HepG2 (cell line): ENCODE measurements around the gene FAM83G. TPM values are rescaled to one million over a fixed set of nuclear protein-coding genes. Genes with fewer than 3 reads are reported as not detected.
A peak's percentile ranks its signal among the peaks of the same experiment; 100 is the strongest.

ENCODE experiments used
- AHR ChIP-seq: IDR thresholded peaks from 2 replicates; pipeline ENCODE4 v1.6.1; 2018; ENCODE audit warnings: missing genetic modification reagents, missing compliant biosample characterization
- BRD4 ChIP-seq: sonication (generic); formaldehyde crosslinking; IDR thresholded peaks from 2 replicates; pipeline ENCODE4 v1.4.0; 2020; ENCODE audit warnings: missing genetic modification reagents
- ELF1 ChIP-seq: sonication (generic); formaldehyde crosslinking; IDR thresholded peaks from 2 replicates; pipeline ENCODE4 v1.4.0; 2020; ENCODE audit warnings: missing genetic modification reagents
- GZF1 ChIP-seq: sonication (generic); formaldehyde crosslinking; IDR thresholded peaks from 2 replicates; pipeline ENCODE4 v1.5.1; 2020; ENCODE audit warnings: mild to moderate bottlenecking, missing genetic modification reagents
- SOX6 ChIP-seq, 2 experiments: fragments of 450-650 bp in 1 of 2; sonication (generic) in 1 of 2; formaldehyde crosslinking in 1 of 2; IDR thresholded peaks; 2 replicates each; pipeline versions ENCODE4 v1.4.0 to v1.6.1; 2017 to 2020; ENCODE audit warnings: antibody characterized with exemption in 1 of 2, mild to moderate bottlenecking in 1 of 2, missing genetic modification reagents in 1 of 2
- TOPORS ChIP-seq: sonication (generic); formaldehyde crosslinking; IDR thresholded peaks from 2 replicates; pipeline ENCODE4 v1.8.0; 2023; ENCODE audit warnings: mild to moderate bottlenecking, missing genetic modification reagents
- ZBTB21 ChIP-seq: sonication (generic); formaldehyde crosslinking; IDR thresholded peaks from 2 replicates; pipeline ENCODE4 v1.4.0; 2020; ENCODE audit warnings: missing genetic modification reagents
- ZBTB42 ChIP-seq: sonication (generic); formaldehyde crosslinking; IDR thresholded peaks from 2 replicates; pipeline ENCODE4 v1.5.0; 2020; ENCODE audit warnings: mild to moderate bottlenecking, missing genetic modification reagents
- ZNF230 ChIP-seq: sonication (generic); formaldehyde crosslinking; IDR thresholded peaks from 2 replicates; pipeline ENCODE4 v1.4.0; 2020; ENCODE audit warnings: mild to moderate bottlenecking, missing genetic modification reagents
- ZNF30 ChIP-seq: sonication (generic); formaldehyde crosslinking; IDR thresholded peaks from 2 replicates; pipeline ENCODE4 v1.5.0; 2020; ENCODE audit warnings: mild to moderate bottlenecking, missing genetic modification reagents
- ZNF441 ChIP-seq: sonication (generic); formaldehyde crosslinking; IDR thresholded peaks from 2 replicates; pipeline ENCODE4 v1.7.0; 2021; ENCODE audit warnings: missing genetic modification reagents, borderline replicate concordance
- ZNF543 ChIP-seq: sonication (generic); formaldehyde crosslinking; IDR thresholded peaks from 2 replicates; pipeline ENCODE4 v1.4.0; 2020; ENCODE audit warnings: mild to moderate bottlenecking, missing genetic modification reagents
- ZNF644 ChIP-seq: IDR thresholded peaks from 2 replicates; pipeline ENCODE4 v1.6.1; 2016; ENCODE audit warnings: low read depth
- ZNF660 ChIP-seq: sonication (generic); formaldehyde crosslinking; IDR thresholded peaks from 2 replicates; pipeline ENCODE4 v1.5.1; 2020; ENCODE audit warnings: mild to moderate bottlenecking, low read depth, missing genetic modification reagents, borderline replicate concordance
- ZNF709 ChIP-seq: sonication (generic); formaldehyde crosslinking; IDR thresholded peaks from 2 replicates; pipeline ENCODE4 v1.5.0; 2020; ENCODE audit warnings: mild to moderate bottlenecking, missing genetic modification reagents
- ZNF782 ChIP-seq: sonication (generic); formaldehyde crosslinking; IDR thresholded peaks from 2 replicates; pipeline ENCODE4 v1.4.0; 2020; ENCODE audit warnings: missing genetic modification reagents, mild to moderate bottlenecking, borderline replicate concordance
- polyA plus RNA-seq, 8 experiments: library from polyadenylated mRNA; depleted of rRNA in 3 of 8; stranded (reverse) in 7 of 8; unstranded in 1 of 8; fragments of >200 nt; fragmentation: Illumina TruSeq in 4 of 8; extraction: Trizol in 4 of 8; gene quantifications; 2 replicates each; pipeline versions ENCODE4 v1.2.1 to v1.2.3, GENCODE V29; 2011 to 2016; ENCODE audit warnings: low read depth in 4 of 8, missing spikeins in 1 of 8, mixed read lengths in 1 of 8; ENCODE audit not compliant: insufficient read depth in 1 of 8
- total RNA-seq, 5 experiments: library from RNA; depleted of rRNA; stranded (reverse); fragments of >200 nt; fragmentation: Illumina TruSeq; extraction: Trizol; gene quantifications; 2 replicates each; pipeline ENCODE4 v1.2.3, GENCODE V29; 2016; ENCODE audit warnings: low read depth in 1 of 5
- TF ChIP-seq, protein P1 (sequence below): sonication (generic); formaldehyde crosslinking; conservative IDR thresholded peaks from 2 replicates; pipeline ENCODE4 v1.4.0; 2020; ENCODE audit warnings: mild to moderate bottlenecking, missing genetic modification reagents, moderate library complexity
- TF ChIP-seq, protein P2 (sequence below): sonication (generic); formaldehyde crosslinking; IDR thresholded peaks from 2 replicates; pipeline ENCODE4 v1.5.0; 2020; ENCODE audit warnings: mild to moderate bottlenecking, low read depth, missing genetic modification reagents, borderline replicate concordance
- TF ChIP-seq, protein P3 (sequence below): sonication (generic); formaldehyde crosslinking; IDR thresholded peaks from 2 replicates; pipeline ENCODE4 v1.4.0; 2020; ENCODE audit warnings: missing genetic modification reagents

FAM83G gene
- total and polyA plus RNA-seq, 2 of the 13 experiments (the other 11 are each of a cell fraction or from before 2014, with no cell fraction given) = 13.7 to 18.6 TPM

DNA sequence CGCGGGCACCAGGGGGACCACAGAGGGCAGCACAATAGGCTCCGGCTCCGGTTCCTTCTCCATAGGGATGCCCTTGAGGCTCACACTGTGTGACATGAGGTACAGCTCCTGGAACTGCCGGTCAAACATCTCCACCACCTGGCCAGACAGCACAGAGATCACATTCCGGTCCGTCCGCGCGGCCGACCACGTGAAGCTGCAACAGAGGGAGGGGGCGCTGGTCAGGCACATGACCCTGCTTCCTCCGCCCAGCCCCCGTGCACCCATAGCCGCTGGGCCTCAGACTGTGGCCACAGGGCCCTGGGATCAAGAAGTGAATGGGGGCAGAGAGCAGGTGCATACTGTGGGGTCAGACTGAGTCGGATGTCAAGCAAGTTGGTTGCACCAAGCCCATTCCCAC, 25.9 kb downstream of the FAM83G start (continued):
- TF ChIP-seq, protein P1, sequence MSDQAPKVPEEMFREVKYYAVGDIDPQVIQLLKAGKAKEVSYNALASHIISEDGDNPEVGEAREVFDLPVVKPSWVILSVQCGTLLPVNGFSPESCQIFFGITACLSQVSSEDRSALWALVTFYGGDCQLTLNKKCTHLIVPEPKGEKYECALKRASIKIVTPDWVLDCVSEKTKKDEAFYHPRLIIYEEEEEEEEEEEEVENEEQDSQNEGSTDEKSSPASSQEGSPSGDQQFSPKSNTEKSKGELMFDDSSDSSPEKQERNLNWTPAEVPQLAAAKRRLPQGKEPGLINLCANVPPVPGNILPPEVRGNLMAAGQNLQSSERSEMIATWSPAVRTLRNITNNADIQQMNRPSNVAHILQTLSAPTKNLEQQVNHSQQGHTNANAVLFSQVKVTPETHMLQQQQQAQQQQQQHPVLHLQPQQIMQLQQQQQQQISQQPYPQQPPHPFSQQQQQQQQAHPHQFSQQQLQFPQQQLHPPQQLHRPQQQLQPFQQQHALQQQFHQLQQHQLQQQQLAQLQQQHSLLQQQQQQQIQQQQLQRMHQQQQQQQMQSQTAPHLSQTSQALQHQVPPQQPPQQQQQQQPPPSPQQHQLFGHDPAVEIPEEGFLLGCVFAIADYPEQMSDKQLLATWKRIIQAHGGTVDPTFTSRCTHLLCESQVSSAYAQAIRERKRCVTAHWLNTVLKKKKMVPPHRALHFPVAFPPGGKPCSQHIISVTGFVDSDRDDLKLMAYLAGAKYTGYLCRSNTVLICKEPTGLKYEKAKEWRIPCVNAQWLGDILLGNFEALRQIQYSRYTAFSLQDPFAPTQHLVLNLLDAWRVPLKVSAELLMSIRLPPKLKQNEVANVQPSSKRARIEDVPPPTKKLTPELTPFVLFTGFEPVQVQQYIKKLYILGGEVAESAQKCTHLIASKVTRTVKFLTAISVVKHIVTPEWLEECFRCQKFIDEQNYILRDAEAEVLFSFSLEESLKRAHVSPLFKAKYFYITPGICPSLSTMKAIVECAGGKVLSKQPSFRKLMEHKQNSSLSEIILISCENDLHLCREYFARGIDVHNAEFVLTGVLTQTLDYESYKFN (CRISPR knock-in tag) = 0 out of 2 replicates have a peak, but pooled peaks have one; percentile 15
- TF ChIP-seq ELF1 (CRISPR knock-in tag) (no peak), AHR (CRISPR knock-in tag) (no peak), TOPORS (no peak), ZNF230 (CRISPR knock-in tag) (no peak), ZNF644 (CRISPR knock-in tag) (no peak), ZNF30 (CRISPR knock-in tag) (no peak), ZNF709 (no peak), ZBTB21 (CRISPR knock-in tag) (no peak), SOX6 (IDR thresholded peaks at IDR 0.05) (no peak), SOX6 (CRISPR knock-in tag; IDR thresholded peaks at IDR 0.05) (no peak), ZNF782 (CRISPR knock-in tag) (no peak), ZNF441 (CRISPR knock-in tag) (peak; percentile 94), GZF1 (no peak), ZNF660 (CRISPR knock-in tag) (no peak), BRD4 (CRISPR knock-in tag) (no peak), ZBTB42 (no peak), ZNF543 (CRISPR knock-in tag) (no peak)
- TF ChIP-seq, protein P2, sequence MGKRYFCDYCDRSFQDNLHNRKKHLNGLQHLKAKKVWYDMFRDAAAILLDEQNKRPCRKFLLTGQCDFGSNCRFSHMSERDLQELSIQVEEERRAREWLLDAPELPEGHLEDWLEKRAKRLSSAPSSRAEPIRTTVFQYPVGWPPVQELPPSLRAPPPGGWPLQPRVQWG (CRISPR knock-in tag) = no peak
- TF ChIP-seq, protein P3, sequence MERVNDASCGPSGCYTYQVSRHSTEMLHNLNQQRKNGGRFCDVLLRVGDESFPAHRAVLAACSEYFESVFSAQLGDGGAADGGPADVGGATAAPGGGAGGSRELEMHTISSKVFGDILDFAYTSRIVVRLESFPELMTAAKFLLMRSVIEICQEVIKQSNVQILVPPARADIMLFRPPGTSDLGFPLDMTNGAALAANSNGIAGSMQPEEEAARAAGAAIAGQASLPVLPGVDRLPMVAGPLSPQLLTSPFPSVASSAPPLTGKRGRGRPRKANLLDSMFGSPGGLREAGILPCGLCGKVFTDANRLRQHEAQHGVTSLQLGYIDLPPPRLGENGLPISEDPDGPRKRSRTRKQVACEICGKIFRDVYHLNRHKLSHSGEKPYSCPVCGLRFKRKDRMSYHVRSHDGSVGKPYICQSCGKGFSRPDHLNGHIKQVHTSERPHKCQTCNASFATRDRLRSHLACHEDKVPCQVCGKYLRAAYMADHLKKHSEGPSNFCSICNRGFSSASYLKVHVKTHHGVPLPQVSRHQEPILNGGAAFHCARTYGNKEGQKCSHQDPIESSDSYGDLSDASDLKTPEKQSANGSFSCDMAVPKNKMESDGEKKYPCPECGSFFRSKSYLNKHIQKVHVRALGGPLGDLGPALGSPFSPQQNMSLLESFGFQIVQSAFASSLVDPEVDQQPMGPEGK (CRISPR knock-in tag) = peak; percentile 56; the same call in 1 of the 2 replicates
